ENCODE results near the gene PTPRJ. TPM values are rescaled to one million over a fixed set of nuclear protein-coding genes. Genes with fewer than 3 reads are reported as not detected.

Gene PTPRJ
- polyA plus RNA-seq, 1 donor (not counting 4 experiments of a cell fraction or from before 2014, with no cell fraction given): 0.84 TPM

DNA sequence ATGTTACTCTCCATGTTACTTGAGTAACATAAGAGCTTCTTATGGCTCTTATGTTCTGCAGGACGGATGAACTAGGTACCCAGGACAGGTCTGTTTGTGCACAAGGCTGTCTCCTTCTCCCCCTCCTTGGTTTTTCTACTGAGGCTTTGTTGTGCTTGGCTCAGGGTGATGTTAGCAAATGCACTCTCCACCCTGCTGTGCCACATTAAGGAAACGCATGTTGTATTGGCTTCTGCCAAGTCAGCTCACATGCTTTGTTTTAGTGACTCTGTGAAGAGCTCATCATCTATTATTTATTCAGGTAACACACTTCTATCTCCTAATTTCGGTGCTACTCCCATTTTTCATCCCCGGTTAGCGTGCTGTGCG lies 108.3 kb downstream of the PTPRJ start:
- H3K4me3 ChIP-seq (ENCODE audit: control insufficient read depth in 2 of 3, extremely low read depth in 1 of 3, insufficient read depth in 2 of 3, low read depth in 1 of 3, low read length in 3 of 3): no peak overlapping the region
- no peak overlapping the region for H3K9ac ChIP-seq (ENCODE audit: control insufficient read depth, extremely low read depth, insufficient read depth, low read length)
- no peaks in the 10 kb centered on the region for H3K4me1 ChIP-seq (ENCODE audit: control insufficient read depth, extremely low read depth, insufficient read depth, low read length)
- no peak for FAIRE-seq
- no peaks in the 10 kb centered on the region for H3K79me2 ChIP-seq (ENCODE audit: control insufficient read depth, insufficient read depth, low read length)
- H4K20me1 ChIP-seq (ENCODE audit: control insufficient read depth, extremely low read depth, insufficient read depth, low read length): no peaks in the 10 kb centered on the region
- H3K36me3 ChIP-seq (ENCODE audit: control insufficient read depth in 2 of 2, extremely low read depth in 1 of 2, insufficient read depth in 2 of 2, low read length in 2 of 2): no peaks in the 10 kb centered on the region
- H3K27ac ChIP-seq (ENCODE audit: control insufficient read depth, insufficient read depth, low read length): no peak overlapping the region
- dilution Hi-C loops (cut with MboI; ENCODE audit: extremely low pct_ligation_motif_present, low sequenced_read_pairs): no loop called here
- TF ChIP-seq EZH2 (IDR thresholded peaks at IDR 0.05; ENCODE audit: low read length): no peak
- TF ChIP-seq CTCF (optimal IDR thresholded peaks at IDR 0.05 in 1 of 3, IDR thresholded peaks at IDR 0.05 in 1 of 3, conservative IDR thresholded peaks at IDR 0.05 in 1 of 3; ENCODE audit: extremely low read depth in 1 of 3, insufficient read depth in 2 of 3, low read length in 3 of 3): no peak
- H2AFZ ChIP-seq (ENCODE audit: control insufficient read depth, low read length): no peak overlapping the region
- no peak overlapping the region for H3K4me2 ChIP-seq (ENCODE audit: control insufficient read depth, extremely low read depth, insufficient read depth, low read depth, low read length)
- H3K27me3 ChIP-seq (ENCODE audit: control insufficient read depth, extremely low read depth, insufficient read depth, low read length): no peaks in the 10 kb centered on the region
- no peaks in the 10 kb centered on the region for H3K9me1 ChIP-seq (ENCODE audit: control insufficient read depth, extremely low read depth, insufficient read depth, low read length)
- no peak for DNase-seq (ENCODE audit: low read depth, low spot score)
- no peaks in the 10 kb centered on the region for H3K9me3 ChIP-seq (ENCODE audit: control insufficient read depth, low read depth, low read length)

- H3K79me2 ChIP-seq (ENCODE audit: control insufficient read depth, insufficient read depth, low read length): no peaks in the 10 kb centered on the region
These were observed 109.8 kb downstream of the PTPRJ start for GRCh38 chr11:48090174-48090573.

More at GRCh38 chr11:48090174-48090573, 109.8 kb downstream of the PTPRJ start:
- no peaks in the 10 kb centered on the region for H3K9me1 ChIP-seq (ENCODE audit: control insufficient read depth, extremely low read depth, insufficient read depth, low read length)
- no peak overlapping the region for H3K27ac ChIP-seq (ENCODE audit: control insufficient read depth, insufficient read depth, low read length)
- H3K4me3 ChIP-seq (ENCODE audit: control insufficient read depth in 2 of 3, extremely low read depth in 1 of 3, insufficient read depth in 2 of 3, low read depth in 1 of 3, low read length in 3 of 3): no peak overlapping the region
- no peak for DNase-seq (ENCODE audit: low read depth, low spot score)
- dilution Hi-C loops (cut with MboI; ENCODE audit: extremely low pct_ligation_motif_present, low sequenced_read_pairs): no loop called here
- no peaks in the 10 kb centered on the region for H3K36me3 ChIP-seq (ENCODE audit: control insufficient read depth in 2 of 2, extremely low read depth in 1 of 2, insufficient read depth in 2 of 2, low read length in 2 of 2)
- no peak for TF ChIP-seq CTCF (optimal IDR thresholded peaks at IDR 0.05 in 1 of 3, IDR thresholded peaks at IDR 0.05 in 1 of 3, conservative IDR thresholded peaks at IDR 0.05 in 1 of 3; ENCODE audit: extremely low read depth in 1 of 3, insufficient read depth in 2 of 3, low read length in 3 of 3)
- H3K9ac ChIP-seq (ENCODE audit: control insufficient read depth, extremely low read depth, insufficient read depth, low read length): no peak overlapping the region
- no peaks in the 10 kb centered on the region for H3K4me1 ChIP-seq (ENCODE audit: control insufficient read depth, extremely low read depth, insufficient read depth, low read length)
- FAIRE-seq: no peak
- H3K4me2 ChIP-seq (ENCODE audit: control insufficient read depth, extremely low read depth, insufficient read depth, low read depth, low read length): no peak overlapping the region
- no peaks in the 10 kb centered on the region for H3K27me3 ChIP-seq (ENCODE audit: control insufficient read depth, extremely low read depth, insufficient read depth, low read length)
- H3K9me3 ChIP-seq (ENCODE audit: control insufficient read depth, low read depth, low read length): no peaks in the 10 kb centered on the region
- no peaks in the 10 kb centered on the region for H4K20me1 ChIP-seq (ENCODE audit: control insufficient read depth, extremely low read depth, insufficient read depth, low read length)
- H2AFZ ChIP-seq (ENCODE audit: control insufficient read depth, low read length): no peak overlapping the region
